ENCODE data around the gene MRPL46. TPM values are rescaled to one million over a fixed set of nuclear protein-coding genes. Genes with fewer than 3 reads are reported as not detected.
"Not testable (repeated sequence)": the region's sequence is repeated elsewhere in the genome, so short reads cannot be mapped to it uniquely, and the experiment has no call there.

MRPL46 gene
- total and polyA plus RNA-seq, 5 donors from 2014 or later: 11.8 to 72.9 (median 66.7) TPM

GRCh38 chr15:88477904-88478303 is 10.7 kb upstream of the MRPL46 start:
- H3K9me3 Mint-ChIP-seq: no peaks in the 10 kb centered on the region
- H3K4me1 Mint-ChIP-seq: no peaks in the 10 kb centered on the region
- H3K27me3 Mint-ChIP-seq: no peaks in the 10 kb centered on the region

GRCh38 chr15:88477126-88477525 is 9.9 kb upstream of the MRPL46 start:
- DNase-seq (no peak), ATAC-seq (ENCODE audit: low read depth in 2 of 2) (no peak)
- H3K27ac Mint-ChIP-seq: peak overlapping the region in 1 of 3 donors; percentile 60
- H3K36me3 Mint-ChIP-seq: peaks cover 29% of the 10 kb centered on the region
- H3K27ac ChIP-seq (ENCODE audit: insufficient read depth, low read length, poor library complexity, severe bottlenecking): no peak overlapping the region
- H3K4me3 Mint-ChIP-seq: no peak overlapping the region
- H3K9me3 Mint-ChIP-seq: no peaks in the 10 kb centered on the region
- no peak overlapping the region for H3K4me3 ChIP-seq (ENCODE audit: low read depth, low read length)
- no peaks in the 10 kb centered on the region for H3K27me3 ChIP-seq (ENCODE audit: control insufficient read depth, insufficient read depth, low read length)
- H3K36me3 ChIP-seq (ENCODE audit: control insufficient read depth, insufficient read depth, low read length): peaks cover 43% of the 10 kb centered on the region
- H3K27me3 Mint-ChIP-seq: no peaks in the 10 kb centered on the region
- no peaks in the 10 kb centered on the region for H3K9me3 ChIP-seq (ENCODE audit: control insufficient read depth in 2 of 2, low read length in 2 of 2)
- no peaks in the 10 kb centered on the region for H3K4me1 ChIP-seq (ENCODE audit: control insufficient read depth, insufficient read depth, low read length, poor library complexity, severe bottlenecking)
- no peaks in the 10 kb centered on the region for H3K4me1 Mint-ChIP-seq

More at GRCh38 chr15:88477904-88478303, 10.7 kb upstream of the MRPL46 start:
- H3K27ac ChIP-seq (ENCODE audit: insufficient read depth, low read length, poor library complexity, severe bottlenecking): no peak overlapping the region
- H3K36me3 Mint-ChIP-seq: peaks cover 32% of the 10 kb centered on the region
- no peak for DNase-seq
- H3K4me3 Mint-ChIP-seq: no peak overlapping the region
- no peaks in the 10 kb centered on the region for H3K9me3 ChIP-seq (ENCODE audit: control insufficient read depth in 2 of 2, low read length in 2 of 2)
- ATAC-seq (ENCODE audit: low read depth in 2 of 2): no peak
- H3K4me1 ChIP-seq (ENCODE audit: control insufficient read depth, insufficient read depth, low read length, poor library complexity, severe bottlenecking): no peaks in the 10 kb centered on the region
- no peak overlapping the region for H3K4me3 ChIP-seq (ENCODE audit: low read depth, low read length)
- peaks cover 35% of the 10 kb centered on the region for H3K36me3 ChIP-seq (ENCODE audit: control insufficient read depth, insufficient read depth, low read length)
- no peaks in the 10 kb centered on the region for H3K27me3 ChIP-seq (ENCODE audit: control insufficient read depth, insufficient read depth, low read length)
- H3K27ac Mint-ChIP-seq: no peak overlapping the region

- H3K4me3 ChIP-seq (ENCODE audit: low read depth, low read length): no peak overlapping the region
- peaks cover 43% of the 10 kb centered on the region for H3K36me3 ChIP-seq (ENCODE audit: control insufficient read depth, insufficient read depth, low read length)
- H3K9me3 ChIP-seq (ENCODE audit: control insufficient read depth in 2 of 2, low read length in 2 of 2): no peaks in the 10 kb centered on the region
- Mint-ChIP-seq H3K36me3 (peaks cover 32% of the 10 kb centered on the region), H3K9me3 (no peaks in the 10 kb centered on the region), H3K4me3 (no peak overlapping the region), H3K27me3 (no peaks in the 10 kb centered on the region), H3K27ac (peak overlapping the region in 1 of 3 donors; percentile 60), H3K4me1 (peaks cover 0 to 3% (median 0%) of the 10 kb centered on the region in 4 donors)
- no peaks in the 10 kb centered on the region for H3K27me3 ChIP-seq (ENCODE audit: control insufficient read depth, insufficient read depth, low read length)
- H3K4me1 ChIP-seq (ENCODE audit: control insufficient read depth, insufficient read depth, low read length, poor library complexity, severe bottlenecking): no peaks in the 10 kb centered on the region
- H3K27ac ChIP-seq (ENCODE audit: insufficient read depth, low read length, poor library complexity, severe bottlenecking): no peak overlapping the region
- ATAC-seq (ENCODE audit: low read depth in 2 of 2) (no peak), DNase-seq (peak in 2 of 3 donors; percentile 33 to 51)
These were observed 9.5 kb upstream of the MRPL46 start for GRCh38 chr15:88476635-88477060.

GRCh38 chr15:88473661-88474293 is 6.6 kb upstream of the MRPL46 start:
- H3K4me1 Mint-ChIP-seq; DNase-seq; H3K4me1 ChIP-seq (ENCODE audit: control insufficient read depth, insufficient read depth, low read length, poor library complexity, severe bottlenecking); H3K27me3 Mint-ChIP-seq; ATAC-seq (ENCODE audit: low read depth in 2 of 2); H3K27ac Mint-ChIP-seq; H3K4me3 Mint-ChIP-seq; H3K9me3 ChIP-seq (ENCODE audit: control insufficient read depth in 2 of 2, low read length in 2 of 2); H3K9me3 Mint-ChIP-seq; H3K4me3 ChIP-seq (ENCODE audit: low read depth, low read length); H3K27ac ChIP-seq (ENCODE audit: insufficient read depth, low read length, poor library complexity, severe bottlenecking); H3K27me3 ChIP-seq (ENCODE audit: control insufficient read depth, insufficient read depth, low read length): not testable (repeated sequence)
- H3K36me3 Mint-ChIP-seq: peaks cover 28% of the 10 kb centered on the region
- peaks cover 40% of the 10 kb centered on the region for H3K36me3 ChIP-seq (ENCODE audit: control insufficient read depth, insufficient read depth, low read length)

GRCh38 chr15:88472225-88472624 is 5.0 kb upstream of the MRPL46 start:
- peaks cover 4% of the 10 kb centered on the region for H3K27me3 Mint-ChIP-seq
- H3K4me3 ChIP-seq (ENCODE audit: low read depth, low read length): no peak overlapping the region
- H3K4me3 Mint-ChIP-seq: peak overlapping the region in 1 of 4 donors; percentile 19
- peaks cover 18% of the 10 kb centered on the region for H3K36me3 Mint-ChIP-seq
- no peak for ATAC-seq (ENCODE audit: low read depth in 2 of 2)
- H3K4me1 ChIP-seq (ENCODE audit: control insufficient read depth, insufficient read depth, low read length, poor library complexity, severe bottlenecking): peaks cover 10% of the 10 kb centered on the region
- peaks cover 6 to 15% (median 12%) of the 10 kb centered on the region in 4 donors for H3K4me1 Mint-ChIP-seq
- no peak overlapping the region for H3K27ac Mint-ChIP-seq
- no peaks in the 10 kb centered on the region for H3K9me3 Mint-ChIP-seq
- H3K9me3 ChIP-seq (ENCODE audit: control insufficient read depth in 2 of 2, low read length in 2 of 2): no peaks in the 10 kb centered on the region
- H3K27ac ChIP-seq (ENCODE audit: insufficient read depth, low read length, poor library complexity, severe bottlenecking): no peak overlapping the region
- H3K27me3 ChIP-seq (ENCODE audit: control insufficient read depth, insufficient read depth, low read length): no peaks in the 10 kb centered on the region
- DNase-seq: no peak
- H3K36me3 ChIP-seq (ENCODE audit: control insufficient read depth, insufficient read depth, low read length): peaks cover 34% of the 10 kb centered on the region

- Mint-ChIP-seq H3K4me1 (peaks cover 13 to 26% (median 22%) of the 10 kb centered on the region in 4 donors), H3K27me3 (peaks cover 5% of the 10 kb centered on the region), H3K4me3 (no peak overlapping the region), H3K36me3 (peaks cover 13% of the 10 kb centered on the region), H3K27ac (no peak overlapping the region), H3K9me3 (no peaks in the 10 kb centered on the region)
- no peak for ATAC-seq (ENCODE audit: low read depth in 2 of 2)
- Histone ChIP-seq H3K36me3 (ENCODE audit: control insufficient read depth, insufficient read depth, low read length) (peaks cover 26% of the 10 kb centered on the region), H3K4me1 (ENCODE audit: control insufficient read depth, insufficient read depth, low read length, poor library complexity, severe bottlenecking) (peaks cover 17% of the 10 kb centered on the region), H3K9me3 (ENCODE audit: control insufficient read depth in 2 of 2, low read length in 2 of 2) (no peaks in the 10 kb centered on the region), H3K27ac (ENCODE audit: insufficient read depth, low read length, poor library complexity, severe bottlenecking) (no peak overlapping the region), H3K27me3 (ENCODE audit: control insufficient read depth, insufficient read depth, low read length) (no peaks in the 10 kb centered on the region), H3K4me3 (ENCODE audit: low read depth, low read length) (no peak overlapping the region)
- no peak for DNase-seq
These were observed 3.6 kb upstream of the MRPL46 start for GRCh38 chr15:88470625-88471372.

GRCh38 chr15:88469321-88469720 is 2.1 kb upstream of the MRPL46 start:
- Mint-ChIP-seq H3K27me3 (peaks cover 5% of the 10 kb centered on the region), H3K4me3 (peak overlapping the region in 1 of 4 donors; percentile 97), H3K27ac (peak overlapping the region in 1 of 3 donors; percentile 97), H3K36me3 (peaks cover 12% of the 10 kb centered on the region), H3K9me3 (no peaks in the 10 kb centered on the region), H3K4me1 (peaks cover 18 to 30% (median 22%) of the 10 kb centered on the region in 4 donors)
- Histone ChIP-seq H3K4me3 (ENCODE audit: low read depth, low read length) (no peak overlapping the region), H3K9me3 (ENCODE audit: control insufficient read depth in 2 of 2, low read length in 2 of 2) (no peaks in the 10 kb centered on the region), H3K27ac (ENCODE audit: insufficient read depth, low read length, poor library complexity, severe bottlenecking) (no peak overlapping the region), H3K27me3 (ENCODE audit: control insufficient read depth, insufficient read depth, low read length) (no peaks in the 10 kb centered on the region), H3K36me3 (ENCODE audit: control insufficient read depth, insufficient read depth, low read length) (peaks cover 20% of the 10 kb centered on the region), H3K4me1 (ENCODE audit: control insufficient read depth, insufficient read depth, low read length, poor library complexity, severe bottlenecking) (peaks cover 17% of the 10 kb centered on the region)
- DNase-seq: no peak
- ATAC-seq (ENCODE audit: low read depth in 2 of 2): no peak
